Nephron (organoid): ENCODE results near the gene TIE1.

Experiments
- H3K27ac Mint-ChIP-seq, 3 experiments: 2 replicates each; pipeline ENCODE4 v1.8.0; 2020; ENCODE audit warnings: mixed read lengths in 3 of 3, mild to moderate bottlenecking in 2 of 3, moderate library complexity in 1 of 3
- H3K27me3 Mint-ChIP-seq: 2 replicates; pipeline ENCODE4 v1.8.0; 2021; ENCODE audit warnings: low read depth, mild to moderate bottlenecking, moderate library complexity, mixed read lengths
- H3K36me3 Mint-ChIP-seq: 2 replicates; pipeline ENCODE4 v1.8.0; 2020; ENCODE audit warnings: low read depth, mixed read lengths
- H3K4me1 Mint-ChIP-seq: 2 replicates; pipeline ENCODE4 v1.8.0; 2020; ENCODE audit warnings: mixed read lengths
- H3K4me3 Mint-ChIP-seq, 3 experiments: 2 replicates each; pipeline ENCODE4 v1.8.0; 2020; ENCODE audit warnings: mild to moderate bottlenecking in 3 of 3, mixed read lengths in 3 of 3, moderate library complexity in 2 of 3
- H3K9me3 Mint-ChIP-seq: 2 replicates; pipeline ENCODE4 v1.8.0; 2020; ENCODE audit warnings: mixed read lengths
- CTCF ChIP-seq, 3 experiments: fragments of 200-600 bp; sonication (generic); IDR thresholded peaks; one replicate each; pipeline ENCODE4 v1.5.0; 2021; ENCODE audit warnings: antibody characterized with exemption in 3 of 3; ENCODE audit not compliant: unreplicated experiment in 3 of 3

Gene TIE1

GRCh38 chr1:43292679-43293078 lies 8.1 kb upstream of the TIE1 start:
- TF ChIP-seq CTCF (IDR thresholded peaks at IDR 0.05; ENCODE audit: unreplicated experiment in 3 of 3), result no peak
- no peak overlapping the region for H3K4me3 Mint-ChIP-seq
- H3K27me3 Mint-ChIP-seq, result peaks cover 3% of the 10 kb centered on the region
- H3K9me3 Mint-ChIP-seq, result no peaks in the 10 kb centered on the region
- H3K36me3 Mint-ChIP-seq, result no peaks in the 10 kb centered on the region
- H3K4me1 Mint-ChIP-seq, result peaks cover 11% of the 10 kb centered on the region
- no peak overlapping the region for H3K27ac Mint-ChIP-seq

GRCh38 chr1:43293176-43293575 lies 7.6 kb upstream of the TIE1 start:
- Mint-ChIP-seq H3K36me3 (no peaks in the 10 kb centered on the region), H3K4me1 (peaks cover 11% of the 10 kb centered on the region)

GRCh38 chr1:43293896-43294760 lies 6.7 kb upstream of the TIE1 start:
- H3K4me1 Mint-ChIP-seq, result peaks cover 11% of the 10 kb centered on the region
- no peaks in the 10 kb centered on the region for H3K27me3 Mint-ChIP-seq
- H3K27ac Mint-ChIP-seq, result peak overlapping the region in 1 of 3 experiments; percentile 60
- H3K36me3 Mint-ChIP-seq, result no peaks in the 10 kb centered on the region
- H3K9me3 Mint-ChIP-seq, result no peaks in the 10 kb centered on the region
- TF ChIP-seq CTCF (IDR thresholded peaks at IDR 0.05; ENCODE audit: unreplicated experiment in 3 of 3), result no peak
- H3K4me3 Mint-ChIP-seq, result no peak overlapping the region

More at GRCh38 chr1:43293176-43293575, 7.6 kb upstream of the TIE1 start:
- no peaks in the 10 kb centered on the region for H3K27me3 Mint-ChIP-seq
- H3K4me3 Mint-ChIP-seq, result no peak overlapping the region
- TF ChIP-seq CTCF (IDR thresholded peaks at IDR 0.05; ENCODE audit: unreplicated experiment in 3 of 3), result no peak
- H3K9me3 Mint-ChIP-seq, result no peaks in the 10 kb centered on the region
- peak overlapping the region in 1 of 3 experiments; percentile 60 for H3K27ac Mint-ChIP-seq

GRCh38 chr1:43294761-43295160 lies 6.0 kb upstream of the TIE1 start:
- H3K4me3 Mint-ChIP-seq, result no peak overlapping the region

GRCh38 chr1:43296207-43296606 lies 4.6 kb upstream of the TIE1 start:
- Mint-ChIP-seq H3K27me3 (no peaks in the 10 kb centered on the region), H3K9me3 (no peaks in the 10 kb centered on the region), H3K4me1 (peaks cover 11% of the 10 kb centered on the region), H3K27ac (peak overlapping the region; percentile 85 to 93 (median 89)), H3K4me3 (no peak overlapping the region), H3K36me3 (no peaks in the 10 kb centered on the region)
- TF ChIP-seq CTCF (IDR thresholded peaks at IDR 0.05; ENCODE audit: unreplicated experiment in 3 of 3), result no peak

More at GRCh38 chr1:43294761-43295160, 6.0 kb upstream of the TIE1 start:
- Mint-ChIP-seq H3K27ac (peak overlapping the region in 1 of 3 experiments; percentile 60), H3K36me3 (no peaks in the 10 kb centered on the region), H3K9me3 (no peaks in the 10 kb centered on the region), H3K27me3 (no peaks in the 10 kb centered on the region), H3K4me1 (peaks cover 11% of the 10 kb centered on the region)
- TF ChIP-seq CTCF (IDR thresholded peaks at IDR 0.05; ENCODE audit: unreplicated experiment in 3 of 3), result no peak

GRCh38 chr1:43298055-43298454 lies 2.7 kb upstream of the TIE1 start:
- Mint-ChIP-seq H3K4me1 (peaks cover 19% of the 10 kb centered on the region), H3K27ac (peak overlapping the region in 1 of 3 experiments; percentile 34), H3K36me3 (no peaks in the 10 kb centered on the region), H3K27me3 (no peaks in the 10 kb centered on the region), H3K4me3 (no peak overlapping the region), H3K9me3 (no peaks in the 10 kb centered on the region)
- no peak for TF ChIP-seq CTCF (IDR thresholded peaks at IDR 0.05; ENCODE audit: unreplicated experiment in 3 of 3)
